Glomerular visceral epithelial cell (primary cell): ENCODE data around the gene FGGY.
"Not testable (repeated sequence)": the region's sequence is repeated elsewhere in the genome, so short reads cannot be mapped to it uniquely, and the experiment has no call there.

Experiments used
- DNase-seq: peaks from one replicate; pipeline ENCODE4 v3.0.0-alpha.2; 2016; ENCODE audit errors: extremely low spot score

Gene FGGY

DNA sequence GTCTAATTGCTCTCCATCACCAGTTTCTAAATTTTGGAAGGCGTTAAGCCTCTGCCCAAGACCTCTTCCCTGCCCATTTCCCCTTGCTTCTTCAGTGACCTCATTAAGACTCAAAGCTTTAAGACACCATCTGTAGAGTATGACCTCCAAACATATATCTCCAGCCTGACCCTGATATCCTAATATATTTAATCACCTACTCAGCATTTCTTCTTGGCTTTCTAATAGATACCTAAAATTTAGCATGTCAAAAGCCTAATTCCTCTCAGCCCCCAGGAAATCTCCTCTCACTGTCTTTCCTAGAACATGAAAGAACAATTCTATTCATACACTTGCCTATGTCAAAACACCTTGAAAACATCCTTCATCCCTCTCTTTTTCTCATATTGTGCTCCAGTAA, 282.3 kb downstream of the FGGY start:
- no peak for DNase-seq

DNA sequence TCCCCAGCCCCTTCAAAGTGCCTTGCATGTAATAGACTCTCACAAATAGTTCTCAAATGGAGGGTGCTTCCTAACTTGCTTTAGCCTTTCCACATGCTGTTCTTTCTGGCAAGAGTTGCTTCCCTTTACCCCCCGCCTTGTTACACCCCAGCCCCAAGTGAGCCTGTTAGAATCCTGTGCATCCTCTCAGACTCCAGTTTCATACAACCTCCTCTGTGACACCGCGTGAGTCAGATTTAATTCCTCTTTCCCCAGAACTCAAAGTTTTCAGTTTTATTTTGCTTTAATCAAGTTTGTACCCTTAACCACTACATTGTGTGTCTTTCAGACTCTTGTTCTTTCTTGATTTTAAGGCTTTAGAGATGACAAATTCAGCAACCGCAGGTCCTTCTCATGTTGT, 283.4 kb downstream of the FGGY start:
- no peak for DNase-seq

DNA sequence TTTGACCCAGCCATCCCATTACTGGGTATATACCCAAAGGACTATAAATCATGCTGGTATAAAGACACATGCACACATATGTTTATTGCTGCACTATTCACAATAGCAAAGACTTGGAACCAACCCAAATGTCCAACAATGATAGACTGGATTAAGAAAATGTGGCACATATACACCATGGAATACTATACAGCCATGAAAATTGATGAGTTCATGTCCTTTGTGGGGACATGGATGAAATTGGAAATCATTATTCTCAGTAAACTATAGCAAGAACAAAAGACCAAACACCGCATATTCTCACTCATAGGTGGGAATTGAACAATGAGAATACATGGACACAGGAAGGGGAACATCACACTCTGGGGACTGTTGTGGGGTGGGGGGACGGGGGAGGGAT, 295.5 kb downstream of the FGGY start:
- DNase-seq = not testable (repeated sequence)

GRCh38 chr1:59592924-59593323, 296.0 kb downstream of the FGGY start:
- no peak for DNase-seq

DNA sequence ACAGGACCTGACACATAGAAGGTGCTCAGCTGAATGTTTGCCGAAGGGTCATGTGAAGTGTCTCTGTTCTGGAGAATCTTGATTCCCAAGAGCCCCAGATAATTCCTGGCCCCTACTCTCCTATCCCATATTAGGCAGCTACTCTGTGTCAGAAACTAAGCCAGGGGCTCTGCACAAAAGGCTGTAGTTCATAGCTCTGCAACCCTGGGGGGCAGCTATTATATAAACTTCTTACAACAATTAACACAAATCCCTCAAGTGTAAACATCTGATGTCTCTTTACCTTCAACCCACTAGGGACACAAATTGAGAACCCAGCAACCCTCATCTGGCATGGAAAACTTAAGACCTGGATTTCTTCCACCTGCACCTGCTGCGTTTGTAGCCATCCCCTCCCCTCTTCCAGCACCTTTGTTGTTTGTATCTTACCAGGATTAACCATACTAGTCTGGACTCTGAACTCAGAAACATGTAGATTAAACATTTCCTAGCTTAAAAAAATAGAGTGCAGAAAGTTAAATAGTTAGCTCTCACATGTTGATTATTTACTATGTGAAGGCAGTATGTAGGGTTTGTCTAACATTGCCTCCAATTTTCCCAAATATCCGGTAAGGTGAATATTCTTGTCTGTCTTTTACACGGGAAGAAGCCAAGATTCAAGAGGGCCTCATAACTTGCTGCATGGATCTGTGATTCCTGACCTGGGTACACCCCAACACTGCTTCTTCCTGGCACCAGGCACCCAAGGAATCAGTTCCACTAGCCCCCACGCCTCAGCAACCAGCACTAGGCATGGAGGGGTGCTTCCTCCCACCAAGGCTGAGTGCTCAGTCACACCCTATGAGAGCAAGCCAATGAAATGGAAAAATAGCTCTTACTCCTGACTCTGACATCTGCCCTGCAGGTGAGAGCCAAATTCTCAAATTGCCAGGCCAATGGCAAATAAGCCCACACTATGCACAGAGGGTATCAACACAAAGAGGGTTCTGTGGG, 297.2 kb downstream of the FGGY start:
- no peak for DNase-seq

DNA sequence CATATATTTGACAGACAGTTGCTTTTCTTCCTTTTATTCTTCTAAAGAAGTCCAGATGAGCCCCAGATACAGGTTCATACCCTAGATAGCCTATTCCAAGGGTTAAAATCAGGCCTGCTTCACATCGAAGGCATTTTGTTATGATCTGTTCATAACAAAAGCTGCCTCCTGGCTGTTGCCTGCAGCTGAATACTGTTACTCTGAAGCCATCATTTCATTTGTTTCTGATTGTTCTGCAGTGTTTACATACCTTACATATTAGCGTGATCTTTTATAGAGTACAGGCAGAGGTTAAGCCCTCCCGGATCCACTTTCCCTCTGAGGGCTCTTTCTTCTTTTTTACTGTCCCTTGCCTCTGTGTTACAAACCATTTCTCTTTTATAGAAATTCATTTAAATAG, 298.9 kb downstream of the FGGY start:
- DNase-seq = no peak

DNA sequence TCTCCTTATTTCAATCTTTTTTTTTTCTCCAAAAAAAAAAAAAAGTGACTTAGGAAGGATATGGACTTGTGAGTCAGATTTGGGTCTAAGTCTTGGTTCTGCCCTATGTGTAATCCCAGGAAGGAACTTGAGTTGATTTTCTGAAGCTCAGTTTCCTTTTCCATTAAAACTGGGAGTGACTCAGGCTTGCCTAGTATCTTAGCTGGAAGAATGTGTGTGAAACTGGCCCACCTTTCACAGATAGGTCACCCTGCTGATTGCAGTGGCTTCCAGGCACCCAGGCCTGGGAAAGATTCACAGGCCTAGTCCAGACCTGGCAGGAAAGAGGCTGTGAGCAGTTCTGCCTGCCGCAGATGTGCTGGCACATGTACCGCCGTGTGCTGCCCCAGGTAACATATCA, 299.5 kb downstream of the FGGY start:
- peak; percentile 59 for DNase-seq

GRCh38 chr1:59596956-59597355, 300.1 kb downstream of the FGGY start:
- no peak for DNase-seq

GRCh38 chr1:59597420-59598119, 300.7 kb downstream of the FGGY start:
- no peak for DNase-seq

- no peak for DNase-seq
These were observed 301.2 kb downstream of the FGGY start for GRCh38 chr1:59598120-59598440.

- DNase-seq = peak; percentile 80
These were observed 304.1 kb downstream of the FGGY start for GRCh38 chr1:59601041-59601441.

DNA sequence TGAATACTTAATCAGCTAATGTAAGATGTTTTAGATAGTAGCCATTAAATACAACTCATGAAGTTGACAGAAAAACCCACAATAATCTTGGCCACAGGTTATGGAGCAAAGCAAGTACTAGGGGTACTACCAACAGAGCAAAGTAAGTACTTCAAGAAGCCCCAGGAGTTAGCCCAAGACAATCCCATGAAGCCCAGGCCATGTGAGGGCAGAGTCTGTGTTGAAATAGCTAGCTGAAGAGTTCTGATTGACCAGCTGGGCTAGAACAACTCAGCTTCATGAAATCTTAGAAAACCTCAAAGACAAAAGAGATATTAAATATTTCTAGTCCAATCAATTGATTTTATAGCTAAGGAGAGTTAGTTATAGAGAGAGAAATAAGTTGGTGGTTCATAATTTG, 304.9 kb downstream of the FGGY start:
- DNase-seq = no peak

- DNase-seq = no peak
These were observed 307.3 kb downstream of the FGGY start for GRCh38 chr1:59604191-59604590.

- DNase-seq = no peak
These were observed 308.3 kb downstream of the FGGY start for GRCh38 chr1:59605184-59605583.

DNA sequence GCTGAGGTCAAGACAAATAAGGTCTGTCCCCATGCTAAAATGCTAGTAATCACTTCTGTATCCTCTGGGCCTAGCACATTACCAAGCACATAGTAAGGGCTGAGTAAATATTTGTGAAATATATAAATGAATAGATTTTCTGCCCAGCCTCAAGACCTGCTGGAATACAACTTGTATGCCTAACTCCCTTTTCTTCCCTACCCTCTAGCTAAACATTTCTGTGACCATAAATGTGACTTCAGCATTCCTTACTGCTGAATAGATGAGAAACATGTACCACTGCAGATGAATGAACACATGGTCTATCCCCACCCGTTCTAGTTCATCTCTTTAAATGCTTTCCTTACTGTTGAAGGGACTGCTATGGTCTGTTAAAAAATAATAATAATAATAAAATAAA, 308.9 kb downstream of the FGGY start:
- no peak for DNase-seq

DNA sequence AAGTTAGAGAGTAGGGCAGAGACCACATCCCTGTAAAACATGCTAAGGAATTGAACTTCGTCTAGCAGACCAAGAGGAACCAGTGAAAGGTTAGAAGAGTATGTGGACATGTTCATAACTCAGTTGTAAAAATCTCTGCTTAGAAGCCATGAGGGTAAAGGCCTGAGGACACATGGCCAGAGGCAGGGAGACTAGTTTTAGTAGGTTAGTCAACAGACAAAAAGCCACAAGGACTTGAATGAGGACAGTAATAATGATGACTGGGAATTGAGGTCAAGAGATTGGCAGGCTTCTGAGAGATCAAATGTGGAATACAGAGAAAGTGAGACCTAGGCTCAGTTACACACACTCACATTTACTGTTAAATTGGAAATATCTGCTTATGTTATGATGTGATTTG, 312.4 kb downstream of the FGGY start:
- DNase-seq = no peak

- DNase-seq = not testable (repeated sequence)
These were observed 313.6 kb downstream of the FGGY start for GRCh38 chr1:59610499-59610898.

- DNase-seq = no peak
These were observed 320.5 kb downstream of the FGGY start for GRCh38 chr1:59617434-59617833.

DNA sequence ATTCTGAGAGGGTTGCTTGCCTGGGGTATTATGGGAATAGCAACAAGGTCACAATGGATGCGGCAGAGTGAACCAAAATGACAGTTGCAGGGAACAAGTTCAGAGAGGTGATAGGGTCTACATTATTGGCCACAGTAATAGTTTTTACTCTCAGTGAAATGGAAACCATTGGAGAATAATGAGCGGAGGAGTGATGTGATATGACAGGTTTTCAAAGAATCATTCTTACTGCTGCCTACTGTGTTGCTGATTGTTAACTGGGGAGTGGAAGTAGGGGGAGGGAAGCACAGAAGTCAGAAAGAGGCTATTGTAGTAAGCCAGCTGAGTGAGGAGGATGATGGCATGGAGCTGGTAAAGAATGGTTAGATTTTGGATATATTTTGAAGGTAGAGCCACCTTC, 322.7 kb downstream of the FGGY start:
- no peak for DNase-seq

DNA sequence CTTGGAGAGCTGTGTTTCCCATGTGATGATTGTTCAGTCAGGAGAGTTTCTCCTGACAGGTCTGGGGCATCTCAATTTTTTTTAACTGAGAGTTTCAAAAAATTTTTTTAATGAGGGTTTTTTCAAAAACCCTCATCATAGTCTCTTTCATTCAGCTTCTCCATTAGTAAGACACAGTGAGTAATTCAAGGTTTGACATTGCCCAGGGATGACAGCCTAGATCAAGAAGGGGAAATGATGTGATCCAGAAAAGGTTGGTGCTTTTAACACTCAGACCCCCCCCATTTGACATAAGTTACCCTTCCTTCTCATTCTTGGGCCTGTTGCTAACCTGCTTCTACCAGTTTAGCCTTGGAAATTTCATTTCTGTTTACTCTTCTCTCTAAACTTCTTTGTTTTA, 328.5 kb downstream of the FGGY start:
- DNase-seq = no peak

DNA sequence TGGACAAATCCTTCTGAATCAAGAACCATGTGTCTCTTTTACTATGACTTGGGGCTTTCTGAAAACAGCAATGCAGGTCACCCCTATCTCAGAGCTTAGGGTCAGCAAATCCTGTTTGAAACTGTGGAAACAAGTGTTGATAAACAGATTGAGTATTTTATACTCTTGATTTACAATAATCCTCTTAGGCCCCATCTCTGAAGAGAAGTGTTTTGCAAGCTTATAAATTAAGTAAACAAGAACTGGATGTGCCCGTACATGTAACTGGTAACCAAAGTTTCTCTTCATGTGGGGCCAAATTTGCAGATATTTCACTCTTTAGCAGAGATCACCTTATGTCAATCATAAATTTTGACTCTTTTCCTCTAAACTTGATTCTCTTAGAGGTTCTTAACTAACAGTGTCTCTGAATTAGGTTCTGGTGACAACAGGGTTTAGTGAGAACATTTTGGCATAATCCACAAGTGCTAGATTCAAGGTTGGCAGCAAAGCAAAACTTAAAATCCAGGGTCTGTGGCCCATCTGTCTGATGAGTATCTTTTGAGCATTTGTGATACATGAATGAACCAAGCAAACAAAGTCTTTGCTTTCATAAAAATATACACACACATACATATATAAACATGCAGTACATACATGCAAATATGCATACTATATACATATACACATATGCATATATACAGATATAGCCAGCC, 334.8 kb downstream of the FGGY start:
- no peak for DNase-seq

DNA sequence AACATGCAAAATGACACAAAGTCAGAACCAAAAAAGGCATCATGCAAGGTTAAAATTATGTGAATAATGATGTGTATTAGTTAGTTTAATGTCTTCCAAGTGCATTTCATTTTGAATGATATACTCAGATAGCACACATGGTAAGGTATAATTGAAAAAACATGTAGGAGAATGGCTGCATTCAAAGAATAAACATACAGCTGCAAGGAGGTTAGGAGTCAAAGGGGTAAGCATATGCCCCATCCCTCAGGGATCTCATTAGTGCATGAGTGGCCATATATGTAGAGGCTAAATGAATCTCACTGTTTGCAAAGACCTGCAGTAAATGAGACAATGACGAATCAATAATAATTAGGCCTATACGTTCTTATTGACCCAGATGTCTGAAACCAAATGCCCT, 338.2 kb downstream of the FGGY start:
- no peak for DNase-seq
